ENCODE measurements around the gene DIP2C. TPM values are rescaled to one million over a fixed set of nuclear protein-coding genes. Genes with fewer than 3 reads are reported as not detected.
"Not testable (repeated sequence)": the region's sequence is repeated elsewhere in the genome, so short reads cannot be mapped to it uniquely, and the experiment has no call there.

The DIP2C gene
- total RNA-seq, 2 donors from 2014 or later: 21.1 to 23.8 TPM

GRCh38 chr10:651692-652091 is 37.8 kb downstream of the DIP2C start:
- Histone ChIP-seq H3K9me3 (no peaks in the 10 kb centered on the region), H3K4me1 (peaks cover 0 to 41% of the 10 kb centered on the region in 2 donors), H3K36me3 (no peaks in the 10 kb centered on the region), H3K27me3 (no peaks in the 10 kb centered on the region), H3K27ac (peak overlapping the region; percentile 77 to 86), H3K4me3 (no peak overlapping the region)
- TF ChIP-seq, protein P1, sequence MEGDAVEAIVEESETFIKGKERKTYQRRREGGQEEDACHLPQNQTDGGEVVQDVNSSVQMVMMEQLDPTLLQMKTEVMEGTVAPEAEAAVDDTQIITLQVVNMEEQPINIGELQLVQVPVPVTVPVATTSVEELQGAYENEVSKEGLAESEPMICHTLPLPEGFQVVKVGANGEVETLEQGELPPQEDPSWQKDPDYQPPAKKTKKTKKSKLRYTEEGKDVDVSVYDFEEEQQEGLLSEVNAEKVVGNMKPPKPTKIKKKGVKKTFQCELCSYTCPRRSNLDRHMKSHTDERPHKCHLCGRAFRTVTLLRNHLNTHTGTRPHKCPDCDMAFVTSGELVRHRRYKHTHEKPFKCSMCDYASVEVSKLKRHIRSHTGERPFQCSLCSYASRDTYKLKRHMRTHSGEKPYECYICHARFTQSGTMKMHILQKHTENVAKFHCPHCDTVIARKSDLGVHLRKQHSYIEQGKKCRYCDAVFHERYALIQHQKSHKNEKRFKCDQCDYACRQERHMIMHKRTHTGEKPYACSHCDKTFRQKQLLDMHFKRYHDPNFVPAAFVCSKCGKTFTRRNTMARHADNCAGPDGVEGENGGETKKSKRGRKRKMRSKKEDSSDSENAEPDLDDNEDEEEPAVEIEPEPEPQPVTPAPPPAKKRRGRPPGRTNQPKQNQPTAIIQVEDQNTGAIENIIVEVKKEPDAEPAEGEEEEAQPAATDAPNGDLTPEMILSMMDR (IDR thresholded peaks at IDR 0.05): no peak
- no peak for DNase-seq (ENCODE audit: low spot score)

- no peaks in the 10 kb centered on the region for H3K27me3 ChIP-seq
- H3K4me1 ChIP-seq: peaks cover 0 to 41% of the 10 kb centered on the region in 2 donors
- H3K9me3 ChIP-seq: no peaks in the 10 kb centered on the region
- TF ChIP-seq, protein P1 (IDR thresholded peaks at IDR 0.05): no peak
- peak overlapping the region; percentile 33 to 34 for H3K4me3 ChIP-seq
- H3K27ac ChIP-seq: peak overlapping the region; percentile 77 to 86
- H3K36me3 ChIP-seq: no peaks in the 10 kb centered on the region
- no peak for DNase-seq (ENCODE audit: low spot score)
These were observed 38.4 kb downstream of the DIP2C start for GRCh38 chr10:650886-651615.

GRCh38 chr10:650441-650851 is 39.0 kb downstream of the DIP2C start:
- Histone ChIP-seq H3K27me3 (no peaks in the 10 kb centered on the region), H3K27ac (peak overlapping the region; percentile 77 to 86), H3K4me1 (peaks cover 0 to 41% of the 10 kb centered on the region in 2 donors), H3K9me3 (peaks cover 0 to 3% of the 10 kb centered on the region in 2 donors), H3K36me3 (no peaks in the 10 kb centered on the region), H3K4me3 (peak overlapping the region; percentile 33 to 34)
- DNase-seq (ENCODE audit: low spot score): no peak
- TF ChIP-seq, protein P1 (IDR thresholded peaks at IDR 0.05): no peak

GRCh38 chr10:649798-650440 is 39.5 kb downstream of the DIP2C start:
- no peak for DNase-seq (ENCODE audit: low spot score)
- Histone ChIP-seq H3K9me3 (peaks cover 0 to 8% of the 10 kb centered on the region in 2 donors), H3K4me3 (peak overlapping the region; percentile 33 to 34), H3K27me3 (no peaks in the 10 kb centered on the region), H3K4me1 (peaks cover 0 to 40% of the 10 kb centered on the region in 2 donors), H3K27ac (peak overlapping the region; percentile 77 to 86), H3K36me3 (no peaks in the 10 kb centered on the region)
- TF ChIP-seq, protein P1 (IDR thresholded peaks at IDR 0.05): no peak

- TF ChIP-seq, protein P1 (IDR thresholded peaks at IDR 0.05): no peak
- Histone ChIP-seq H3K4me3 (no peak overlapping the region), H3K27ac (peak overlapping the region; percentile 77 to 86), H3K27me3 (no peaks in the 10 kb centered on the region), H3K36me3 (no peaks in the 10 kb centered on the region), H3K4me1 (peaks cover 0 to 35% of the 10 kb centered on the region in 2 donors), H3K9me3 (peaks cover 0 to 13% of the 10 kb centered on the region in 2 donors)
- DNase-seq (ENCODE audit: low spot score): no peak
These were observed 40.0 kb downstream of the DIP2C start for GRCh38 chr10:649445-649797.

GRCh38 chr10:647019-647418 is 42.4 kb downstream of the DIP2C start:
- not testable (repeated sequence) for H3K27me3 ChIP-seq; H3K36me3 ChIP-seq; H3K4me3 ChIP-seq; H3K27ac ChIP-seq; DNase-seq (ENCODE audit: low spot score)
- peaks cover 0 to 15% of the 10 kb centered on the region in 2 donors for H3K9me3 ChIP-seq
- H3K4me1 ChIP-seq: peaks cover 0 to 26% of the 10 kb centered on the region in 2 donors
